Activated CD8-positive, alpha-beta memory T cell treated with anti-CD3 and anti-CD28 coated beads, Interleukin-2, amount 50 U/mL, for 1 hour (primary cell): ENCODE results near the gene LTBP1.
"Not testable (repeated sequence)": the region's sequence is repeated elsewhere in the genome, so short reads cannot be mapped to it uniquely, and the experiment has no call there.

ENCODE experiments used
- DNase-seq: peaks from one replicate; pipeline ENCODE4 v3.0.0-alpha.2; 2020; ENCODE audit errors: extremely low read depth

The LTBP1 gene

DNA sequence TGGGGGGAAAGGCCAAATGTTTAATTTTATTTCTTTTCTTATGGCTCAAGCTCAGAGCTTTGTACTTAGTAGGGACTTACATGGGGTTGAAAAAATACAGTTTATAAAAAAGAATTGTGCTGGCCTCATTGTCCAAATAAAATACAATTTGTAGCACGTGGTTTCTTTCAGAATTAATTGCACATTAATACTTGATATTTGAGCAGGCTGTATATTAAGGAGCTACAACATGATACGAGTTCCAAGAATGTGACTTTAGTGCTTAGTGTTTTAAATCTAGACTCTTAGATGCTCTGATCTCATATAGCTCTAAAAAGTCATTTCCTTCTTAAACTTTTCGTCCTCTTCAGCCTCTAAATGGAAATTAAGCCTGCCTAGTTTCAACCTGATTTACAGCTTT lies 483.3 kb downstream of the LTBP1 start:
- DNase-seq, result no peak

DNA sequence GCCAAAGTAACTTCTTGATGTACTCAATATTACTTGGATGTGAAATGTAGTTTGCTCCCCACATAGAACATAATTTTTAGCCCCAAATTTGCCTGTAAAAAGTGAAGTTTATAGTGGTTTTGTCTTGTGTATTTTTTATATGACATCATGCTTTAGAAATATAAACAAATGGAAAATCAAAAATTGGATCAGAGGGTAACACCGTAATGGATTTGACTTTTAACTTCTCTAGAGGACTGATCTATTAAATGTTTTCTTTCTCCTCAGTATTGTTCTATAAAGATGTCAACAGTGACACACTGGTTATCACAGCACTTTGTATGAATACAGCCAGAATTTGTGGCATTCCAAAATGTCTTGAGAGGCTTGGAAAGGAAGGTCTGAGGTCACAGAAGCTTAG lies 484.1 kb downstream of the LTBP1 start:
- DNase-seq, result no peak

DNA sequence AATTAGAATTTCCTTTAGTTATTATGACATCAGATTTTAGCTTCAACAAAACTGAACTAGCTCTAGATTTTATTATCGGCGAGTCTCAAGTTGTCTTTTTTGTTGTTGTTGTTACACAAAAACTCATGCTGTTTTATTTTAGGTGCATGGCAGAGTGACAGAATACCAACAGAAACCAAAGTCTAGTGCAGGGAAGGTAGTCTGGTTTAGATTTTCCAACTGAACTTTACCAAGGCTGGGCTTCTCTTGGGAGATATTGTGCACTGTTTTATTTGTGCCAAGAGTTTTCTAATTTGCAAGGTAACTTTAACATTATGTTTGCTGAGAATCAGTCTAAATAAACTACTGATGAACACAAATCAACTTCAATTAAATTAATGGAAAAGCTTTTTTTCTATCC lies 486.1 kb downstream of the LTBP1 start:
- DNase-seq, result no peak

DNA sequence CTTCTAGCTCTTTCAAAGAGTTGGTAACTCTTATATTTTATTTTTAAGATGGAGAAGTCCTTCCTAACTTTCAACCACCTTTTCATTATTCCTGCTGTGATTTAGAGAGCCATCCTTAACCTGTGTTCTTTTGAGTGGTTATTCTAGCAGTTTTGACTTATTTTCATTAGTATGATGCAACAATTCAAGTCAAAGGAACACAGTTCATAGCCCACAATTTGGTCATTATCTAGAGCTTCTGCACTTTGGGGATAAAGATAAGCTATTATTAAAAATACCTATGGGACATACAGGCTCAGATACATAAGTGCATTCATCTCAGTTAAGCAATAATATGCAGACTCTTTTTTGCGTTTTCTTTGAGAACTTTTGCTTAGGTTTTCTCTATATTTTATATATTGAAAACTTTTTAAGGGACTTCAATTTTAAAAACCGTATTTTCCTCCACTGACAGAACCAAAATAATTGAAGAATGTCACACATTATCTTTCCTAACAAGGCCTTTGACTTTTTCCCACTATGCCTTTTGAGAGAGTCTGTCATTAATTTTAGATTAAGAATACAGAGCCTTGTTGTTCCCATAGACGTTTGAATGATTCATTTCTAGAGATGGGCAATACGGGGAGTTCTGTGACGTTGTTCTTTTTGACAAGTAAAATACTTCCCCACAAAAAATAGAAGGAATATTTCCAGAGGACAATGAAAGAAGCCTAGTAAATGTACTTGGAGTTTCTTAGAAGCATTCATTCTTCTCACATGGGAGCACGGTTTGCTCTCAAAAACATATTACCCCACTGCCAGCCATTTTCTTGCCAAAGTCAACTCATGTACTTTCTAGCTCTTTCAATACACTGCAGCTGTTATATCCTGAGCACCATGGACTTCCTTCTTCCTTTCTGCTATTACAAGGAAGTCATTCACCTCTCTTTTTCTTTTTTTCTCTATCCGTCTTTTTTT lies 486.8 kb downstream of the LTBP1 start:
- no peak for DNase-seq

DNA sequence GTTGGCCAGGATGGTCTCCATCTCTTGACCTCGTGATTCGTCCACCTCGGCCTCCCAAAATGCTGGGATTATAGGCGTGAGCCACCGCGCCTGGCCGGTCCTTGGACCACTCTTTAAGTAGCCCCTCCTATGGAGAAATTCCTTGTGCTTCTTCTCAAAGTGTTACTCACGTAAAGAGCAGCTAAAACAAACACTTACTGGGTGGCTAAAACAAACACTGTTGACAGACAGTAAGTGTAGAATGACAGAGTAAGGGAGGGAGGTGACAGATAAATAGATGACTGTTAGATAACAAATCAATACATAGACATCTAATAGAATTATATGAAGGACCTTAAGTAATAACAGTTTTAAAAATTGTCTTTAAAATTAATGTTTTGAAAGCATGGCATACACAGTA lies 488.8 kb downstream of the LTBP1 start:
- no peak for DNase-seq

DNA sequence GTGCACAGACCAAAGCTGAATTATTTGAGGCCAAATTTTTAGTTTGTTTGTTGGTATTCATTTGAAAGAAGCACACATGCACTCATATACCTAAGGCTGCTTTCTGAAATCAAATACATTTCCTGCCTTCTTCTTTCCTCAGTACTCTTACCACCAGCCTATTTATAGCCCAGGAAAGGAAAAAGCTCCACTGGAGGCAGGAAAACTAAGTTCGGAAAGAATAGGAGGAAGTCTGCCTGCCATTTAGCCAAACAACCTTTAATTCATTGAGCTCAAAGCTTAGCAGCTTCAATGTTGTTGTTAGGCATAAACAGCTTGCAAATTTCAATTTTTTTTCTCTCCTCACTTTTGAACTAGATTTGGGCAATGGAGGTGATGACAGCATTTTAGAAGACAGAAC lies 489.3 kb downstream of the LTBP1 start:
- no peak for DNase-seq

DNA sequence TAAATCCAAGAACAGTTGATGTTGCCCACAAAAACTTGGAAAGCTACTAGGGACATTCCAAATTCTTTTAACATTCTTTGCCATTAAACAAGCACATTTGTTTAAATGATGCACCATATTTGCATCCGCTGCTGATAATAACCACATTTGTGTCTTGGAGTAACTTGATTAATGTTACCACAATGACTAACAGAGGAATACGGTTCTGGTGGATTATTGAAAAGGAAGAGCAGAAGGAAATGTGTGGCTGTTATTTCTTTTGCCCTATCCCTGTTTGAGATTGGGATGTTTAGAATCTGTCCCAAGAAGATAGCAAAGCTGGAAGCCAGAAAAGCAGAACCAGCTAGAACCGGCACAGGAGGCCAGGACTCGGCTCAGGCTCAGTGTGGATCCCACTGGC lies 490.5 kb downstream of the LTBP1 start:
- no peak for DNase-seq

DNA sequence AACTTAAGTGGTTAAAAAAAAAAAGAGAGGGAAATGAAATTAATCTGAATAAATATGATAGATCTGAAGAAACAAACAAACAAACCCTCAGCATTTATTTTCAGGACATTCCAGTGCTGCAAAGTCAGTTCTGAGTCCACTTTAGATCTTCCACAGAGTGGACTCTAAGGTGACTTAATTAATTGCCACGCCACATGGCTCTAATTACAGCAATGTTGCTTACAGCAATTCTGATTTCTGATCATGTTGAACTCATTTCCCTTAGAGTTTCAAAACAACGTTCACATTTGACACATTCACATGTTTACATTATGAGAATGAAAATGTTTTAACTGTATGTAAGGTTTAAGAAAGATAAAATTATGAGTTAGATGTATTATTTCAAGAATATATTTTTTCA lies 491.1 kb downstream of the LTBP1 start:
- DNase-seq, result no peak

DNA sequence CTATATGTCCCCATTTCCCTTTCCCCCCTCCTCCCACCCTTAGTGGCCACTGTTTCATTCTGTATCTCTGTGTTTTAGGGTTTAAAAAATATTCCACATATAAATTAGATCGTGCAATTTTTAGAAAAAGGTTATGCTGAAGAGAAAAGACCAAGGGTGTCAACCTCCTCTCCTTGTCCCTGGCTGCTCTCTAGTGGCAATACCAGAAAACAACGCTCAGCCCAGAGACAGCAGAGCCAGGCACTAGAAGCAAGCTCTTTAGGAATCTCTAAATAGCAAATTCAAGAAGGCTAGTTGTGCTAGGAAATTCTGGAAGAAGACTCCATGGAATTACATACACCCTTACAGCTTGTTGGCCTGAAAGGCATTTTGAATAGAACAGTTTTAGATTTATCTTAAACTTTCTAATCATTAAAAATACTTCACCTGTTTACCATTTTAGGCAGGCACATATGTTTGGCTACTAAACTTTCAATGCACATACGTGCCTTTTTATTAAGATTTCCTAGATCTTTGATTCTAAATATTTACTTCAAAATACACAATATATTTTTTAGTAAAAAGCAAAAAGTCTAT lies 494.6 kb downstream of the LTBP1 start:
- no peak for DNase-seq

DNA sequence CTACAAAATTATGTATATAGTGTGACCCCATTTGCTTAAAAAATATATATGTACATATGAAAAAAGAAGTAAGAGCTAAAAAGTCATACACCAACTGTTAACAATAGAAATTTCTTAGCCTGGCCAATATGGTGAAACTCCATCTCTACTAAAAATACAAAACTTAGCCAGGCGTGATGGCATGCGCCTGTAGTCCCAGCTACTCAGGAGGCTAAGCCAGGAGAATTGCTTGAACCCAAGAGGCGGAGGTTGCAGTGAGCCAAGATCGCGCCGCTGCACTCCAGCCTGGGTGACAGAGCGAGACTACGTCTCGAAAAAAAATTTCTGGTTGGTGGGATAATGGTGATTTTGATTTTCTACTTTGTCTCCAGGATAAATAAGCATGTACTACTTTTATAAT lies 495.3 kb downstream of the LTBP1 start:
- DNase-seq, result not testable (repeated sequence)

DNA sequence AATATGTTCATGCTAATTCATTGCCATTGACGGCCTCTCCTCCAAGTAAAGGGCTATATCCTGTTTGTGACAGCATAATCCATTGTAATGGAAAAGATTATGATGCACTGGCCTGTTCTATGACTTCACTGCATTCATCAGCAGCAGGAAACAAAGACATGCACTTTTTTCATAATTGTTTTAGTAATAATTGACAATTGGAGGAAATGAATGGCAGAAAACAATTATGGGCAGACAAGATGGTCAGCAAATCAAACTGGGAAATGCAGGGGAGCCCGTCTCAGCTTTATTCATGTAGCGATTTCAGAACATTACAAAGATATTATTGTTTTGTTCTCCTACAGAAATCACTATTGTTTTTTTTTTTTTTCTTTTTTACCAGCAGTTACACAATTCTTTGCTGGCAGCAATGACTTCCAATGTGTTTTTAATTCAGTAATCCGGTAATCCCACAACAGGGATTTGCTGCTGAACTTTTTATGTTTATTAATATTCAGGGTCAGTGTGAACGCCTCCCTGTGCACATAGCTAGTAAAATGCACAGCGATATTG lies 495.9 kb downstream of the LTBP1 start:
- no peak for DNase-seq

DNA sequence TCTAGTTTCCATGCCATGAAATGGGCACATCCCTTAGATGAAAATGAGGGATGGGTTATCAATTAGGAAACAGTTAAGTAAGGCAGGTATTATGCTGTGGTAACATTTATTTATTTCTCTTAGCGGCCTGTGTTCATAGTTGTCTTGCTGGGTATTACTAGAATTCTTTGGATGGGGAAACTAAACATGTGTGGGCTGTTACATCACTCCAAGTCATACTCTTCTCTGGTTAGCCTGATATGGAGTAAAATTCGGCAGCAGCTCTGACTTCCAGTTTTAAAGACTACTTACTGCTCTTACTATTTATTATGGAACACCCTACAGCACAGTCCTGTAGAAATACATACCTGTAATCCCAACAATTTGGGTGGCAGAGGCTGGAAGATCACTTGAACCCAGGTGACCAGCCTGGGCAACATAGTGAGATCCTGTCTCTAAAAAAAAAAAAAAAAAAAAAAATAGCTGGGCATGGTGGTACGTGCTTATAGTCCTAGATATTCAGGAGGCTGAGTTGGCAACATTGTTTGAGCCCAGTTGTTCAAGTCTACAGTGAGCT lies 496.6 kb downstream of the LTBP1 start:
- no peak for DNase-seq

DNA sequence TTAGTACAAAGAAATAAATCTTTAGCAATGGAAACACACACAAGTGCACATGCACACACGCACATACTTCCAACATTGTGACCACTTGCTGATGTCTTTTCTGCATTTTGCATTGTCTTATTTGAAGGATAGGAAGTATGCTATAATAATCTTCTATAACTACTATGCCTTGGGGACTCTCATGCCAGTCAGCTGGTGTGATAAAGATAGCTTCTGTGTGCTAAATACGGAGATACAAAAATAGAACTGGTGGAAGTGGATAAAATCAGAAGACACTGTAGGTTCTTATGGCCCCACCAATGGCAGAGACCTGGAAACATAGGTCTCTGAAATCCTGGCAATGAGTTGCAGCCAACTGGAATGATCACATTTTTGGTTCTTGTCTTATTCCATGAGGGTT lies 498.2 kb downstream of the LTBP1 start:
- no peak for DNase-seq

DNA sequence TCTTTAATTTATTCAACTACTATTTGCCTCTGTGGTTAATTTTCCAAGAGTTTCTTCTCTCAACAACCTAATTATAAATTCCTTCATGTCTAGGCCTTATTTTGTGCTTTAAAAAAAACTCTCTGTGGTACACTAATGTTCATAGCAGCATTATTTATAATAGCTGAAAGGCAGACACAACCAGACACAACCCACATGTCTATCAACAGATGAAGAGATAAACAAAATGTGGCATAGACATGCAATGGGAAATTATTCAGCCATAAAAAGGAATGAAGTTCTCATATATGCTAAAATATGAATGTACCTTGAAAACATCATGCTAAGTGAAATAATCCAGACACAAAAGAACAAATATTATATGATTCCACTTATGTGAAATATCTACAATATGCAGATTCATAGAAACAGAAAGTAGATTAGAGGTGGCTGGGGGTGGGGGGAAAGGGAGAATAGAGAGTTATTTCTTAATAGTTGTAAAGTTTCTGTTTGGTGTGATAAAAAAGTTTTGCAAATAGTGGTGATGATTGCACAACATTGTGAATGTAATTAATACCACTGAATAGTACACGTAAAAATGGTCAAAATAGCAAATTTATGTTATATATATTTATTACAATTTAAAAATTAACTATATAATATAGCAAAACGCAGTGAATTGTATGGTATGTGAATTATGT lies 501.6 kb downstream of the LTBP1 start:
- DNase-seq, result no peak
